Measurements from ENCODE around the gene SLC24A3.

- TF ChIP-seq CTCF (IDR thresholded peaks at IDR 0.05; ENCODE audit: low read depth, low read length) (no peak), POLR2A (IDR thresholded peaks at IDR 0.05; ENCODE audit: extremely low read depth, insufficient read length) (no peak)
These were observed 479.7 kb downstream of the SLC24A3 start for GRCh38 chr20:19692100-19692499.

All from NB4 (cell line).